CD4-positive, CD25-positive, alpha-beta regulatory T cell (primary cell): Measurements from ENCODE around the gene DTNB. TPM values are rescaled to one million over a fixed set of nuclear protein-coding genes. Genes with fewer than 3 reads are reported as not detected.
"Not testable (repeated sequence)": the region's sequence is repeated elsewhere in the genome, so short reads cannot be mapped to it uniquely, and the experiment has no call there.

ENCODE experiments used
- ATAC-seq, 2 donors: fragments of 150-1000 bp; cut with Tn5 transposase; one replicate each; pipeline ENCODE4 v1.10.0; 2021; ENCODE audit warnings: low read depth in 2 of 2, moderate number of reproducible peaks in 2 of 2, moderate library complexity in 1 of 2
- DNase-seq, 3 donors: peaks; one replicate each; pipeline versions ENCODE4 v3.0.0 to v3.0.0-alpha.2; 2012 to 2022; ENCODE audit warnings: mixed read lengths in 1 of 3
- H3K27ac ChIP-seq: one replicate; pipeline ENCODE4 v1.7.0; 2013; ENCODE audit warnings: mild to moderate bottlenecking, low read length; ENCODE audit not compliant: insufficient read depth, poor library complexity, severe bottlenecking
- H3K27me3 ChIP-seq: one replicate; pipeline ENCODE4 v1.7.0; 2013; ENCODE audit warnings: low read length; ENCODE audit not compliant: control insufficient read depth, insufficient read depth
- H3K36me3 ChIP-seq: one replicate; pipeline ENCODE4 v1.7.0; 2013; ENCODE audit warnings: mild to moderate bottlenecking, low read length, moderate library complexity; ENCODE audit not compliant: control insufficient read depth, insufficient read depth
- H3K4me1 ChIP-seq: 2 replicates; pipeline ENCODE4 v1.7.0; 2013; ENCODE audit warnings: mild to moderate bottlenecking, low read length; ENCODE audit not compliant: insufficient read depth, control insufficient read depth, poor library complexity, severe bottlenecking
- H3K4me3 ChIP-seq: one replicate; pipeline ENCODE4 v1.7.0; 2013; ENCODE audit warnings: low read depth, mild to moderate bottlenecking, low read length, moderate library complexity
- H3K9me3 ChIP-seq, 2 experiments: 1 replicate in 1 of 2; 2 replicates in 1 of 2; pipeline ENCODE4 v1.7.0; 2013; ENCODE audit warnings: low read length in 2 of 2, mild to moderate bottlenecking in 1 of 2, moderate library complexity in 1 of 2; ENCODE audit not compliant: control insufficient read depth in 2 of 2
- H3K27ac Mint-ChIP-seq, 3 donors: one replicate each; pipeline ENCODE4 v1.8.0; 2020 to 2022; ENCODE audit warnings: mild to moderate bottlenecking in 3 of 3, mixed read lengths in 3 of 3, moderate library complexity in 2 of 3
- H3K27me3 Mint-ChIP-seq: one replicate; pipeline ENCODE4 v1.8.0; 2022; ENCODE audit warnings: mild to moderate bottlenecking, mixed read lengths
- H3K36me3 Mint-ChIP-seq: one replicate; pipeline ENCODE4 v1.8.0; 2020; ENCODE audit warnings: mixed read lengths
- H3K4me1 Mint-ChIP-seq, 4 donors: one replicate each; pipeline ENCODE4 v1.8.0; 2020 to 2022; ENCODE audit warnings: mixed read lengths in 4 of 4, mild to moderate bottlenecking in 1 of 4
- H3K4me3 Mint-ChIP-seq, 4 donors: one replicate each; pipeline ENCODE4 v1.8.0; 2020 to 2022; ENCODE audit warnings: mild to moderate bottlenecking in 4 of 4, mixed read lengths in 4 of 4, moderate library complexity in 3 of 4
- H3K9me3 Mint-ChIP-seq, 7 donors: one replicate each; pipeline ENCODE4 v1.8.0; 2020 to 2022; ENCODE audit warnings: mixed read lengths in 7 of 7, mild to moderate bottlenecking in 3 of 7, moderate library complexity in 2 of 7
- polyA plus RNA-seq, 4 donors: library from polyadenylated mRNA; unstranded; fragments of 300-500 nt; fragmentation: Illumina TruSeq; gene quantifications; one replicate each; pipeline ENCODE4 v1.2.3, GENCODE V29; 2021
- total RNA-seq: library from RNA; stranded (reverse); gene quantifications from one replicate; pipeline ENCODE4 v1.2.3, GENCODE V29; 2022

DTNB gene
- total and polyA plus RNA-seq, 5 donors from 2014 or later: 11.5 to 50.1 (median 15.0) TPM

DNA sequence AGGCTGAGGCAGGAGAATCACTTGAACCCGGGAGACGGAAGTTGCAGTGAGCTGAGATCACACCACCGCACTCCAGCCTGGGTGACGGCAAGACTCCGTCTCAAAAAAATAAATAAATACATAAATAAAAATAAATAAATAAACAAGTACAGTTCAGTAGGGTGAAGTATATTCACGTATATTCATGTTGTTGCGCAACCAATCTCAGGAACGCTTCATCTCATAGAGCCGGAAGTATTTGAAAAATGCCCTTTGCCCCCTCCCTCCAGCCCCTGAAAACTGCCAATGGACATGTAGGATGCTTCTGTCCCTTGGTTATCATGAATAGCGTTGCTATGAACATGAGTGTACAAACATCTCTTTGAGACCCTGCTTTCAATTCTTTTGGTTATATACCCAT, 132.0 kb downstream of the DTNB start:
- DNase-seq: no peak
- H3K27me3 ChIP-seq: no peaks in the 10 kb centered on the region
- H3K27ac ChIP-seq: no peak overlapping the region
- H3K9me3 Mint-ChIP-seq: no peaks in the 10 kb centered on the region
- H3K4me1 Mint-ChIP-seq: no peaks in the 10 kb centered on the region
- H3K36me3 ChIP-seq: no peaks in the 10 kb centered on the region
- ATAC-seq: no peak
- no peak overlapping the region for H3K4me3 Mint-ChIP-seq
- H3K36me3 Mint-ChIP-seq: peaks cover 5% of the 10 kb centered on the region
- H3K4me1 ChIP-seq: no peaks in the 10 kb centered on the region
- no peak overlapping the region for H3K27ac Mint-ChIP-seq
- no peaks in the 10 kb centered on the region for H3K27me3 Mint-ChIP-seq
- H3K4me3 ChIP-seq: no peak overlapping the region
- H3K9me3 ChIP-seq: no peaks in the 10 kb centered on the region

DNA sequence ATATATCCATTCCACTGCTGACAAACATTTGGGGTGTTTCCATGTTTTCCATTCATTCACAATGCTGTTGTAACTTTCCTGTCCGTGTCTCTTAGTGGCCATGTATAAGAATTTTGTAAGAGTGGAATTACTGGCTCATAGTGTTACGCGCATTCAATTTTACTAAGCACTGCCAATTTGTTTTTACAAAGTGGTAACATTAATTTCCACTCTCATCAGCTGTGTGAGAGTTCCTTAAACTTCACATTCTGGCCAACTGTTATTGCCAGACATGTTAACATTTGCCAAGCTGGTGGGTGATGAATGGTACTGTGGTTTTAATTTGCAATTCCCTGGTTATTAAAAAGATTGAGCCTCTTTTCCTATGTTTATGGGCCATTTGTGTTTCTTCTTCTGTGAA, 134.2 kb downstream of the DTNB start:
- Histone ChIP-seq H3K27ac (no peak overlapping the region), H3K4me1 (no peaks in the 10 kb centered on the region), H3K36me3 (no peaks in the 10 kb centered on the region), H3K27me3 (no peaks in the 10 kb centered on the region), H3K9me3 (no peaks in the 10 kb centered on the region), H3K4me3 (no peak overlapping the region)
- H3K36me3 Mint-ChIP-seq: peaks cover 5% of the 10 kb centered on the region
- H3K4me1 Mint-ChIP-seq: no peaks in the 10 kb centered on the region
- H3K27ac Mint-ChIP-seq: no peak overlapping the region
- H3K9me3 Mint-ChIP-seq: no peaks in the 10 kb centered on the region
- DNase-seq (no peak), ATAC-seq (no peak)
- H3K4me3 Mint-ChIP-seq: no peak overlapping the region
- H3K27me3 Mint-ChIP-seq: no peaks in the 10 kb centered on the region

GRCh38 chr2:25537526-25537925, 135.9 kb downstream of the DTNB start:
- H3K4me3 Mint-ChIP-seq: no peak overlapping the region

DNA sequence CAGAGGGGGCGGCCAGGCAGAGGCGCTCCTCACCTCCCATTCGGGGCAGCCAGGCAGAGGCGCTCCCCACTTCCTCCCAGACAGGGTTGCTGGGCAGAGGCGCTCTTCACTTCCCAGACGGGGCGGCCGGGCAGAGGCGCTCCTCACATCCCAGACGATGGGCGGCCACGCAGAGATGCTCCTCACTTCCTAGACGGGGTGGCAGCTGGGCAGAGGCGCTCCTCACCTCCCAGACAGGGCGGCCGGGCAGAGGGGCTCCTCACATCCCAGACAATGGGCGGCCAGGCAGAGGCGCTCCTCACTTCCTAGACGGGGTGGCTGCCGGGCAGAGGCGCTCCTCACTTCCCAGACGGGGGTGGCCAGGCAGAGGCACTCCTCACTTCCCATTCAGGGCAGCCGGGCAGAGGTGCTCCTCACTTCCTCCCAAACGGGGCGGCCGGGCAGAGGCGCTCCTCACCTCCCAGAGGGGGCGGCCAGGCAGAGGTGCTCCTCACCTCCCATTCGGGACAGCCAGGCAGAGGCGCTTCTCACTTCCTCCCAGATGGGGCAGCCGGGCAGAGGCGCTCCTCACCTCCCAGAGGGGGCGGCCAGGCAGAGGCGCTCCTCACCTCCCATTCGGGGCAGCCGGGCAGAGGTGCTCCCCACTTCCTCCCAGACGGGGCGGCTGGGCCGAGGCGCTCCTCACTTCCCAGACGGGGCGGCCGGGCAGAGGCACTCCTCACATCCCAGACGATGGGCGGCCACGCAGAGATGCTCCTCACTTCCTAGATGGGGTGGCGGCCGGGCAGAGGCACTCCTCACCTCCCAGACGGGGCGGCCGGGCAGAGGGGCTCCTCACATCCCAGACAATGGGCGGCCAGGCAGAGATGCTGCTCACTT, 137.7 kb downstream of the DTNB start:
- H3K27me3 ChIP-seq, H3K27ac ChIP-seq, H3K36me3 ChIP-seq, H3K36me3 Mint-ChIP-seq, H3K4me3 ChIP-seq, H3K9me3 Mint-ChIP-seq, ATAC-seq, H3K4me3 Mint-ChIP-seq, H3K4me1 ChIP-seq, H3K9me3 ChIP-seq, H3K27ac Mint-ChIP-seq, H3K27me3 Mint-ChIP-seq, DNase-seq: not testable (repeated sequence)
- H3K4me1 Mint-ChIP-seq: peaks cover 0 to 14% (median 8%) of the 10 kb centered on the region in 4 donors

More at GRCh38 chr2:25537526-25537925, 135.9 kb downstream of the DTNB start:
- H3K27ac Mint-ChIP-seq: peak overlapping the region in 1 of 3 donors; percentile 52
- DNase-seq (no peak), ATAC-seq (no peak)
- no peaks in the 10 kb centered on the region for H3K27me3 ChIP-seq
- peaks cover 10% of the 10 kb centered on the region for H3K36me3 Mint-ChIP-seq
- peaks cover 0 to 4% (median 0%) of the 10 kb centered on the region in 4 donors for H3K4me1 Mint-ChIP-seq
- H3K27ac ChIP-seq: no peak overlapping the region
- H3K9me3 ChIP-seq: no peaks in the 10 kb centered on the region
- H3K27me3 Mint-ChIP-seq: no peaks in the 10 kb centered on the region
- H3K4me3 ChIP-seq: no peak overlapping the region
- no peaks in the 10 kb centered on the region for H3K4me1 ChIP-seq
- H3K9me3 Mint-ChIP-seq: no peaks in the 10 kb centered on the region
- no peaks in the 10 kb centered on the region for H3K36me3 ChIP-seq

- peaks cover 0 to 14% (median 8%) of the 10 kb centered on the region in 4 donors for H3K4me1 Mint-ChIP-seq
- H3K27ac Mint-ChIP-seq, H3K27me3 Mint-ChIP-seq, H3K9me3 Mint-ChIP-seq, H3K4me3 Mint-ChIP-seq, H3K4me3 ChIP-seq, H3K4me1 ChIP-seq, H3K9me3 ChIP-seq, ATAC-seq, H3K36me3 ChIP-seq, DNase-seq, H3K27ac ChIP-seq, H3K27me3 ChIP-seq, H3K36me3 Mint-ChIP-seq: not testable (repeated sequence)
Observed at GRCh38 chr2:25534937-25535336, 138.4 kb downstream of the DTNB start.

DNA sequence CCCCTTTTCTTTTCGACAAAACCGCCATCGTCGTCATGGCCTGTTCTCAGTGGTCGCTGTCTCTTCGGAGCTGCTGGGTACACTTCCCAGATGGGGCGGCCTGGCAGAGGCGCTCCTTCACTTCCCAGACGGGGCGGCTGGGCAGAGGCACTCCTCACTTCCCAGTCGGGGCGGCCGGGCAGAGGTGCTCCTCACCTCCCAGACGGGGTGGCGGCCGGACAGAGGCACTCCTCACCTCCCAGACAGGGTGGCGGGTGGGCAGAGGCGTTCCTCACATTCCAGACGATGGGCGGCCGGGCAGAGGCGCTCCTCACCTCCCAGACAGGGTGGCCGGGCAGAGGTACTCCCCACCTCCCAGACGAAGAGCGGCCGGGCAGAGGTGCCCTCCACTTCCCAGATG, 138.9 kb downstream of the DTNB start:
- no peak overlapping the region for H3K27ac ChIP-seq
- Mint-ChIP-seq H3K9me3 (no peaks in the 10 kb centered on the region), H3K36me3 (peaks cover 12% of the 10 kb centered on the region), H3K27ac (no peak overlapping the region), H3K4me3 (no peak overlapping the region), H3K4me1 (peaks cover 0 to 14% (median 8%) of the 10 kb centered on the region in 4 donors), H3K27me3 (no peaks in the 10 kb centered on the region)
- no peaks in the 10 kb centered on the region for H3K36me3 ChIP-seq
- no peaks in the 10 kb centered on the region for H3K9me3 ChIP-seq
- DNase-seq (no peak), ATAC-seq (no peak)
- no peak overlapping the region for H3K4me3 ChIP-seq
- no peaks in the 10 kb centered on the region for H3K27me3 ChIP-seq
- H3K4me1 ChIP-seq: no peaks in the 10 kb centered on the region

DNA sequence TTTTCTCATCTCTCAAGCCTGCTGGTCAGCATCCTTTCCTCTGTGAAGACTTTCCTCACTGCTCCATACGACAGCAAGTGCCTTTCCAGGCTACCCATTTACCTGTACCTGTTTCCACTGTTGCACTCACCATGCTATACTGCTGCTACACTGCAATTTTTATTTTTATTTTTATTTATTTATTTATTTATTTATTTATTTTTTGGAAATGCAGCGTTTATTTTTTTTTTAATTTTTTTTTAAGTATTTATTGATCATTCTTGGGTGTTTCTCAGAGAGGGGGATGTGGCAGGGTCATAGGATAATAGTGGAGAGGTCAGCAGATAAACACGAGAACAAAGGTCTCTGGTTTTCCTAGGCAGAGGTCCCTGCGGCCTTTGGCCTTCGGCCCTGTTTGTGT, 139.6 kb downstream of the DTNB start:
- not testable (repeated sequence) for ATAC-seq, H3K4me3 ChIP-seq, H3K4me1 ChIP-seq, H3K27me3 Mint-ChIP-seq, H3K36me3 ChIP-seq, H3K9me3 ChIP-seq, H3K27ac Mint-ChIP-seq, H3K27ac ChIP-seq, H3K27me3 ChIP-seq, H3K9me3 Mint-ChIP-seq, DNase-seq
- Mint-ChIP-seq H3K36me3 (peaks cover 19% of the 10 kb centered on the region), H3K4me1 (peaks cover 0 to 14% (median 8%) of the 10 kb centered on the region in 4 donors), H3K4me3 (peak overlapping the region in 1 of 4 donors; percentile 1)

GRCh38 chr2:25532521-25532920, 140.9 kb downstream of the DTNB start:
- no peak overlapping the region for H3K27ac Mint-ChIP-seq
- H3K36me3 Mint-ChIP-seq: peaks cover 21% of the 10 kb centered on the region

More at GRCh38 chr2:25532521-25532920, 140.9 kb downstream of the DTNB start:
- Histone ChIP-seq H3K27me3 (no peaks in the 10 kb centered on the region), H3K4me1 (no peaks in the 10 kb centered on the region), H3K27ac (no peak overlapping the region), H3K36me3 (no peaks in the 10 kb centered on the region), H3K9me3 (no peaks in the 10 kb centered on the region), H3K4me3 (no peak overlapping the region)
- DNase-seq (no peak), ATAC-seq (no peak)
- H3K27me3 Mint-ChIP-seq: no peaks in the 10 kb centered on the region
- no peaks in the 10 kb centered on the region for H3K9me3 Mint-ChIP-seq
- peaks cover 0 to 14% (median 8%) of the 10 kb centered on the region in 4 donors for H3K4me1 Mint-ChIP-seq
- no peak overlapping the region for H3K4me3 Mint-ChIP-seq
